SK-N-SH treated with all-trans-retinoic acid at 6 μM for 48 hours (cell line): ENCODE measurements around the gene FN1.
A peak's percentile ranks its signal among the peaks of the same experiment; 100 is the strongest.
"Not testable (repeated sequence)": the region's sequence is repeated elsewhere in the genome, so short reads cannot be mapped to it uniquely, and the experiment has no call there.

ENCODE experiments used
- ATAC-seq: fragments of 200-7000 bp; cut with Tn5 transposase; 3 replicates; pipeline ENCODE4 v1.9.1; 2020; ENCODE audit warnings: mild to moderate bottlenecking, moderate library complexity
- ARNTL ChIP-seq: fragments of 450-650 bp; formaldehyde crosslinking; IDR thresholded peaks from 2 replicates; pipeline ENCODE4 v1.5.0; 2020; ENCODE audit warnings: low read depth, mild to moderate bottlenecking, moderate library complexity, borderline replicate concordance
- CSDC2 ChIP-seq: fragments of 250-450 bp; sonication (Bioruptor Pico); IDR thresholded peaks from 2 replicates; pipeline ENCODE4 v1.5.0; 2020; ENCODE audit warnings: mild to moderate bottlenecking, moderate library complexity
- CSRNP3 ChIP-seq: fragments of 250-450 bp; sonication (Bioruptor Pico); IDR thresholded peaks from 2 replicates; pipeline ENCODE4 v1.5.1; 2021; ENCODE audit warnings: mild to moderate bottlenecking, moderate library complexity
- GLIS3 ChIP-seq: fragments of 250-450 bp; sonication (Bioruptor Pico); IDR thresholded peaks from 2 replicates; pipeline ENCODE4 v1.5.0; 2020; ENCODE audit warnings: mild to moderate bottlenecking, moderate library complexity
- ISL1 ChIP-seq: fragments of 250-450 bp; sonication (Bioruptor Pico); IDR thresholded peaks from 2 replicates; pipeline ENCODE4 v2.1.2; 2022; ENCODE audit warnings: mild to moderate bottlenecking, moderate library complexity
- OSR1 ChIP-seq: fragments of 250-450 bp; sonication (Bioruptor Pico); IDR thresholded peaks from 2 replicates; pipeline ENCODE4 v1.8.0; 2022; ENCODE audit warnings: moderate library complexity, mild to moderate bottlenecking, inconsistent platforms
- PATZ1 ChIP-seq: fragments of 250-450 bp; sonication (Bioruptor Pico); IDR thresholded peaks from 2 replicates; pipeline ENCODE4 v1.8.0; 2020; ENCODE audit warnings: mild to moderate bottlenecking, moderate library complexity, borderline replicate concordance
- PPARA ChIP-seq: fragments of 250-450 bp; sonication (Bioruptor Pico); IDR thresholded peaks from 2 replicates; pipeline ENCODE4 v1.5.0; 2020; ENCODE audit warnings: mild to moderate bottlenecking, borderline replicate concordance
- SNAI2 ChIP-seq: fragments of 250-450 bp; sonication (Bioruptor Pico); IDR thresholded peaks from 2 replicates; pipeline ENCODE4 v1.5.0; 2020; ENCODE audit warnings: mild to moderate bottlenecking, moderate library complexity
- TCF4 ChIP-seq: fragments of 250-450 bp; sonication (Bioruptor Pico); IDR thresholded peaks from 2 replicates; pipeline ENCODE4 v1.8.0; 2021; ENCODE audit warnings: mild to moderate bottlenecking, moderate library complexity, borderline replicate concordance
- ZC3H10 ChIP-seq: fragments of 250-450 bp; sonication (Bioruptor Pico); IDR thresholded peaks from 2 replicates; pipeline ENCODE4 v1.5.1; 2021; ENCODE audit warnings: mild to moderate bottlenecking, moderate library complexity
- ZFP3 ChIP-seq: fragments of 250-450 bp; sonication (Bioruptor Pico); IDR thresholded peaks from 2 replicates; pipeline ENCODE4 v1.5.0; 2020; ENCODE audit warnings: mild to moderate bottlenecking, moderate library complexity
- ZFP30 ChIP-seq: fragments of 450-650 bp; formaldehyde crosslinking; IDR thresholded peaks from 2 replicates; pipeline ENCODE4 v1.5.0; 2022; ENCODE audit warnings: mild to moderate bottlenecking, moderate library complexity
- ZNF565 ChIP-seq: fragments of 450-650 bp; formaldehyde crosslinking; conservative IDR thresholded peaks from 2 replicates; pipeline ENCODE4 v1.5.0; 2020; ENCODE audit warnings: low read depth, mild to moderate bottlenecking, moderate library complexity
- ZNF70 ChIP-seq: fragments of 450-650 bp; formaldehyde crosslinking; IDR thresholded peaks from 2 replicates; pipeline ENCODE4 v1.5.0; 2020; ENCODE audit warnings: mild to moderate bottlenecking, moderate library complexity
- ZNF8 ChIP-seq: fragments of 450-650 bp; formaldehyde crosslinking; IDR thresholded peaks from 2 replicates; pipeline ENCODE4 v1.5.0; 2020; ENCODE audit warnings: mild to moderate bottlenecking, moderate library complexity
- TF ChIP-seq, protein P1 (sequence below): fragments of 250-450 bp; sonication (Bioruptor Pico); IDR thresholded peaks from 2 replicates; pipeline ENCODE4 v1.5.0; 2020; ENCODE audit warnings: mild to moderate bottlenecking, moderate library complexity
- TF ChIP-seq, protein P2 (sequence below): fragments of 250-450 bp; sonication (Bioruptor Pico); IDR thresholded peaks from 2 replicates; pipeline ENCODE4 v1.5.1; 2020; ENCODE audit warnings: low read depth, mild to moderate bottlenecking, moderate library complexity

The FN1 gene

GRCh38 chr2:215362562-215362904, 73.3 kb downstream of the FN1 start:
- TF ChIP-seq ARNTL (CRISPR knock-in tag) (no peak), SNAI2 (CRISPR knock-in tag) (no peak), ZNF8 (CRISPR knock-in tag) (no peak), OSR1 (CRISPR knock-in tag) (no peak), CSDC2 (CRISPR knock-in tag) (no peak), PPARA (CRISPR knock-in tag) (no peak), ZC3H10 (CRISPR knock-in tag) (no peak), ISL1 (no peak), TCF4 (CRISPR knock-in tag) (no peak), ZFP30 (CRISPR knock-in tag) (no peak), CSRNP3 (no peak), ZFP3 (CRISPR knock-in tag) (no peak), ZNF565 (no peak), PATZ1 (CRISPR knock-in tag) (no peak)
- TF ChIP-seq, protein P1, sequence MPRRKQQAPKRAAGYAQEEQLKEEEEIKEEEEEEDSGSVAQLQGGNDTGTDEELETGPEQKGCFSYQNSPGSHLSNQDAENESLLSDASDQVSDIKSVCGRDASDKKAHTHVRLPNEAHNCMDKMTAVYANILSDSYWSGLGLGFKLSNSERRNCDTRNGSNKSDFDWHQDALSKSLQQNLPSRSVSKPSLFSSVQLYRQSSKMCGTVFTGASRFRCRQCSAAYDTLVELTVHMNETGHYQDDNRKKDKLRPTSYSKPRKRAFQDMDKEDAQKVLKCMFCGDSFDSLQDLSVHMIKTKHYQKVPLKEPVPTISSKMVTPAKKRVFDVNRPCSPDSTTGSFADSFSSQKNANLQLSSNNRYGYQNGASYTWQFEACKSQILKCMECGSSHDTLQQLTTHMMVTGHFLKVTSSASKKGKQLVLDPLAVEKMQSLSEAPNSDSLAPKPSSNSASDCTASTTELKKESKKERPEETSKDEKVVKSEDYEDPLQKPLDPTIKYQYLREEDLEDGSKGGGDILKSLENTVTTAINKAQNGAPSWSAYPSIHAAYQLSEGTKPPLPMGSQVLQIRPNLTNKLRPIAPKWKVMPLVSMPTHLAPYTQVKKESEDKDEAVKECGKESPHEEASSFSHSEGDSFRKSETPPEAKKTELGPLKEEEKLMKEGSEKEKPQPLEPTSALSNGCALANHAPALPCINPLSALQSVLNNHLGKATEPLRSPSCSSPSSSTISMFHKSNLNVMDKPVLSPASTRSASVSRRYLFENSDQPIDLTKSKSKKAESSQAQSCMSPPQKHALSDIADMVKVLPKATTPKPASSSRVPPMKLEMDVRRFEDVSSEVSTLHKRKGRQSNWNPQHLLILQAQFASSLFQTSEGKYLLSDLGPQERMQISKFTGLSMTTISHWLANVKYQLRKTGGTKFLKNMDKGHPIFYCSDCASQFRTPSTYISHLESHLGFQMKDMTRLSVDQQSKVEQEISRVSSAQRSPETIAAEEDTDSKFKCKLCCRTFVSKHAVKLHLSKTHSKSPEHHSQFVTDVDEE (CRISPR knock-in tag): no peak
- TF ChIP-seq, all 23 proteins: peak for 0
- ATAC-seq: no peak

- ATAC-seq: no peak
- no peak for TF ChIP-seq TCF4 (CRISPR knock-in tag)
- TF ChIP-seq ISL1: peak; percentile 24; the same call in 1 of the 2 replicates
- TF ChIP-seq ZNF70 (CRISPR knock-in tag): no peak
- TF ChIP-seq SNAI2 (CRISPR knock-in tag): no peak
- TF ChIP-seq ZFP30 (CRISPR knock-in tag): no peak
- no peak for TF ChIP-seq GLIS3 (CRISPR knock-in tag)
- no peak for TF ChIP-seq ZNF8 (CRISPR knock-in tag)
- TF ChIP-seq, protein P2, sequence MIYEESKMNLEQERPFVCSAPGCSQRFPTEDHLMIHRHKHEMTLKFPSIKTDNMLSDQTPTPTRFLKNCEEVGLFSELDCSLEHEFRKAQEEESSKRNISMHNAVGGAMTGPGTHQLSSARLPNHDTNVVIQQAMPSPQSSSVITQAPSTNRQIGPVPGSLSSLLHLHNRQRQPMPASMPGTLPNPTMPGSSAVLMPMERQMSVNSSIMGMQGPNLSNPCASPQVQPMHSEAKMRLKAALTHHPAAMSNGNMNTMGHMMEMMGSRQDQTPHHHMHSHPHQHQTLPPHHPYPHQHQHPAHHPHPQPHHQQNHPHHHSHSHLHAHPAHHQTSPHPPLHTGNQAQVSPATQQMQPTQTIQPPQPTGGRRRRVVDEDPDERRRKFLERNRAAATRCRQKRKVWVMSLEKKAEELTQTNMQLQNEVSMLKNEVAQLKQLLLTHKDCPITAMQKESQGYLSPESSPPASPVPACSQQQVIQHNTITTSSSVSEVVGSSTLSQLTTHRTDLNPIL (CRISPR knock-in tag): no peak
Observed at GRCh38 chr2:215361876-215362561, 73.8 kb downstream of the FN1 start.

- TF ChIP-seq, protein P2 (CRISPR knock-in tag): no peak
- no peak for TF ChIP-seq OSR1 (CRISPR knock-in tag)
- ATAC-seq: no peak
Observed at GRCh38 chr2:215361211-215361875, 74.5 kb downstream of the FN1 start.

DNA sequence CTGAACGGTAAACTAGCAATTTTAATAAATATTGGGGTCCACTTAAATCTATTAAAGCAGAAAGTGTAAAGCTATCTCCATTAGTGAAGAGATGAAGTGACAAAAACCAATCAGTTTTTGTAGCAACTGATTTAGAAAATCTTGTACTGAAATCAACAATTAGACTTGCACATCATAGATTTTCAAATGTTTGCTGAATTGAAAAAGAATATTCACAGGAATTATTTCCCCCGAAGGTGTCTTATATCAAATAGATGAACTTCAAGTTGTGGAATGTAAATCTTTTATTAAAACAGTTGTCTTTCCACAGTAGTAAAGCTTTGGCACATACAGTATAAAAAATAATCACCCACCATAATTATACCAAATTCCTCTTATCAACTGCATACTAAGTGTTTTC, 75.3 kb downstream of the FN1 start:
- ATAC-seq: no peak
- TF ChIP-seq ZFP30 (CRISPR knock-in tag) (no peak), ZNF8 (CRISPR knock-in tag) (no peak), CSDC2 (CRISPR knock-in tag) (no peak), ZC3H10 (CRISPR knock-in tag) (no peak), OSR1 (CRISPR knock-in tag) (no peak), GLIS3 (CRISPR knock-in tag) (no peak)
- TF ChIP-seq, protein P1 (CRISPR knock-in tag): no peak

- ATAC-seq: not testable (repeated sequence)
Observed at GRCh38 chr2:215360059-215360458, 75.8 kb downstream of the FN1 start.
